Motor neuron (in vitro differentiated cells): Measurements from ENCODE around the gene DPY19L3. TPM values are rescaled to one million over a fixed set of nuclear protein-coding genes. Genes with fewer than 3 reads are reported as not detected.
"Not testable (repeated sequence)": the region's sequence is repeated elsewhere in the genome, so short reads cannot be mapped to it uniquely, and the experiment has no call there.

ENCODE experiments used
- ATAC-seq, 8 experiments: fragments of 200-7000 bp; cut with Tn5 transposase; replicated peaks in 6 of 8; 2 replicates each; pipeline ENCODE4 v1.8.0; 2021; ENCODE audit warnings: mild to moderate bottlenecking in 8 of 8, moderate library complexity in 8 of 8
- H3K27ac ChIP-seq, 2 donors: fragments of 250-450 bp; sonication (Bioruptor Pico); 2 replicates each; pipeline ENCODE4 v1.9.0; 2021; ENCODE audit warnings: antibody characterized with exemption in 2 of 2, mild to moderate bottlenecking in 2 of 2, moderate library complexity in 1 of 2
- H3K4me1 ChIP-seq, 2 donors: fragments of 250-450 bp; sonication (Bioruptor Pico); replicated peaks in 1 of 2; 2 replicates each; pipeline ENCODE4 v1.6.1; 2021; ENCODE audit warnings: antibody characterized with exemption in 2 of 2, mild to moderate bottlenecking in 2 of 2, moderate library complexity in 1 of 2
- H3K4me3 ChIP-seq, 5 donors: fragments of 250-450 bp; sonication (Bioruptor Pico); 2 replicates each; pipeline ENCODE4 v1.9.0; 2021; ENCODE audit warnings: antibody characterized with exemption in 5 of 5, mild to moderate bottlenecking in 5 of 5, moderate library complexity in 4 of 5
- WGBS, 10 experiments: fragments of 450-650 bp; shearing (Covaris generic); methylation state at CpG; one replicate each; pipeline ENCODE4 v1.0.0; 2022; 5-methylcytosine and 5-hydroxymethylcytosine counted together
- in situ Hi-C, 9 experiments: fragments of 400-800 bp; cut with MboI; loops; one replicate each; pipeline ENCODE4 v1.15.0; 2021; ENCODE audit warnings: low sequenced_read_pairs in 9 of 9, low pct_unique_long_range_greater_than_20kb in 2 of 9; ENCODE audit not compliant: unreplicated experiment in 9 of 9
- total RNA-seq, 8 experiments: library from RNA; unstranded; fragments of 300-600 nt; gene quantifications; 2 replicates each; pipeline versions ENCODE4 v1.2.3 to v1.2.4, GENCODE V29; 2022

DPY19L3 gene
- total RNA-seq, 8 experiments from 2014 or later = 22.2 to 69.3 (median 36.3) TPM

DNA sequence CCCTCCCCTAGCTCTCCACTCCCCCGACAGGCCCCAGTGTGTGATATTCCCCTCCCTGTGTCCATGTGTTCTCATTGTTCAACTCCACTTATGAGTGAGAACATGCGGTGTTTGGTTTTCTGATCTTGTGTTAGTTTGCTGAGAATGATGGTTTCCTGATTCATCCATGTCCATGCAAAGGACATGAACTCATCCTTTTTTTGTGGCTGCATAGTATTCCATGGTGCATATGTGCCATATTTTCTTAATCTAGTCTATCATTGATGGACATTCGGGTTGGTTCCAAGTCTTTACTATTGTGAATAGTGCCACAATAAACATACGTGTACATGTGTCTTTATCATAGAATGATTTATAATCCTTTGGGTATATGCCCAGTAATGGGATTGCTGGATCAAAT, 106.9 kb downstream of the DPY19L3 start:
- in situ Hi-C loops, H3K27ac ChIP-seq, ATAC-seq, H3K4me1 ChIP-seq, H3K4me3 ChIP-seq: not testable (repeated sequence)
- 0 to 100% (median 91%) methylated on average over 1 to 3 of the region's 4 CpGs; no CpG with 5 or more reads in 3 of the 10 experiments for WGBS, 10 experiments

DNA sequence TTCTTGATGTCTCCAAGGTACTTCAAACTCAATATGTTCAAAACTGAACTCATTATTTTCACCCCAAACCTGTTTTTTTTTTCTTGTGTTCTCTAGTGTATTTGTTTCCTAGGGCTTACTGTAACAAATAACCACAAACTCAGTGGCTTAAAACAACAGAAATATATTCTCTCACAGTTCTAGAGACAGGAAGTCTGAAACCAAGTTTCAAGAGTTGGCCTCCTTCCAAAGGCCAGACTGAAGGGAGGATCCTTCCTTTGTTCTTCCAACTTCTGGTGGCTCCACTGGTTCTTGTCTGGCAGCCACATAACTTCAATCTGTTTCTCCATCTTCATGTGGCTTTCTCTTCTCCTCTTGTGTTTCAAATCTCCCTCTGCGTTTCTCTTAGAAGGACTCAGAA, 113.5 kb downstream of the DPY19L3 start:
- 0% methylated on average over 1 of the region's 1 CpG; no CpG with 5 or more reads in 4 of the 10 experiments for WGBS, 10 experiments
- no peak overlapping the region for H3K4me3 ChIP-seq
- no peak overlapping the region for H3K27ac ChIP-seq
- no peaks in the 10 kb centered on the region for H3K4me1 ChIP-seq
- ATAC-seq = peak in 2 of 8 experiments; percentile 37 to 45
- in situ Hi-C loops = no loop called here

DNA sequence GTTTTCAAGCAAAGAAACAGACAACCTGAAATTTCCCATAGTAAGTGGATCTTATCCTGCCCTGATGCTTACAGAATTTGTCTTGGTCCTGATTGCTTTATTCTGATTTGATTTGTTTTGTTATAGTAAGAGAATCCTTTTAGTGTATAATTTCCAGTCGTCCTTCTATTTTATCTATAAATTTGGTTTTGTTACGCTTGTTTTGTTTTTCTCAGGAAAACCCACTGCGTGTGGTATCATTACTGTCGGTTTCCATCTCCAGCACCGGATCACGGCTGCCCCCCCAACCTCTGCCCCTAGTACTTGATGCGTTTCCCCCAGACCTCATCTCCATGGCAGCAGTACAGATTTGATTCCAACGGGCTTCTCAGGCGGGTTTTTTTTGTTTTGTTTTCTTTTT, 117.4 kb downstream of the DPY19L3 start:
- Histone ChIP-seq H3K4me3 (no peak overlapping the region), H3K4me1 (no peaks in the 10 kb centered on the region), H3K27ac (no peak overlapping the region)
- in situ Hi-C loops = no loop called here
- no peak for ATAC-seq
- 60 to 87% (median 72%) methylated on average over 2 to 9 of the region's 9 CpGs; no CpG with 5 or more reads in 3 of the 10 experiments for WGBS, 10 experiments

DNA sequence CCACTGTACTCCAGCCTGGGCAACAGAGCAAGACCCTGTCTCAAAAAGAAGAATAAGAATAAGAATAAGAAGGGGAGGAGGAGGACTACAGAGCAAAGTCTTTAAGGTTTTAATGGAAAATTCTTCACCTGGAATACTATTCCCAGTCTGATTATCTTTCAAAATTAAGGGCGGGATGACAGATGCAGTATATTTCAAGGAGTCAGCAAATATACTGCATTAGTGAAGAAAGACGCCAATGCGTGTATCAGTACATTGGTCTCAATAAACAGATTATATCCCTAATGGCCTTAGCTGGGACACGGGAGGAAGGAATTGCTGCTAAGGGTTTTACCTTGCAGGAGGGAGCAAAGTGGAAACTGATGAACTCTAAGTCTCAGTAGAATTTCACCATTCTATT, 121.3 kb downstream of the DPY19L3 start:
- no peaks in the 10 kb centered on the region for H3K4me1 ChIP-seq
- no peak overlapping the region for H3K4me3 ChIP-seq
- in situ Hi-C loops = no loop called here
- ATAC-seq = no peak
- H3K27ac ChIP-seq = no peak overlapping the region
- WGBS, 10 experiments = 20 to 100% (median 86%) methylated on average over 1 to 4 of the region's 4 CpGs; no CpG with 5 or more reads in 1 of the 10 experiments

DNA sequence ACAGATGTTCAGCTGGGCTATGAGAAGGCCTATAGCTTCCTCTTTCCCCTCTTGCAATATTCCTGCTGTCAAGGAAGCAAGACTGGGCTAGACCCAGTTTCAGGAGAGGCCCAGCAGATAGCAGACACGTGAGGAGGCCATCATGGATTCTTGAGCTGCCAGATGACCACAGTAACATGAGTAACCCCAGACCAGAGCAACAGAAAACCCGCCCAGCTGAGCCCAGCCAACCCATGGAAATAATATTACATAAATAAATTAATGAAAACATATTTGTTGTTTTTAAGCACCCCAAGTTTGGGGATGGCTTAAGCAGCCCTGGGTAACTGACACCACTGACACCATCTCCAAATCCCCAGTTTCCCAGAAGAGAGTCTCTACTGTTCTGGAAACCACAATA, 125.2 kb downstream of the DPY19L3 start:
- H3K4me1 ChIP-seq = no peaks in the 10 kb centered on the region
- in situ Hi-C loops = no loop called here
- ATAC-seq = no peak
- no peak overlapping the region for H3K27ac ChIP-seq
- 0 to 100% (median 49%) methylated on average over 1 to 2 of the region's 2 CpGs; no CpG with 5 or more reads in 4 of the 10 experiments for WGBS, 10 experiments
- no peak overlapping the region for H3K4me3 ChIP-seq

DNA sequence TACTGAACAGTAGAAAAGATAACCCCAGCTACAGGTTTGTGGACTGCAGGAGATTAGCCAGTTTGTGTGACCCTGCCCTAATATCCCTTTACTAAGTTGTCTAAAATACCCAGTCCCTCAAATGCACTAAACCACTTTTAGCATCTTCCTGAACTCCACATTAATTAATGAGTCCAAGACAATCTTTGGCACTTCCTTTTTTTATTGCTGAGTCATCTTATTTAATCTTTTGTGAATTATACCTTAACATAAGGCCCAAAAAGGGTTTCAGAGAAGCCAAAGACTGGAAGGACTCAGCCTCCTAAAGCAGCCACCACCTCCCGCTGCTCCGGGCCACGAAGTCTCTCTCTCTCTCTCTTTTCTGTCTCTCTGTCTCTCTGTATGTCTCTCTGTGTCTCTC, 126.7 kb downstream of the DPY19L3 start:
- ATAC-seq = no peak
- Histone ChIP-seq H3K4me3 (no peak overlapping the region), H3K4me1 (peaks cover 0 to 2% of the 10 kb centered on the region in 2 donors), H3K27ac (no peak overlapping the region)
- in situ Hi-C loops = no loop called here
- WGBS, 10 experiments = 45 to 97% (median 80%) methylated on average over 1 to 3 of the region's 3 CpGs; no CpG with 5 or more reads in 1 of the 10 experiments

Other genes with a start within 250 kb of the DPY19L3 start
- gene ZNF507, start 60.2 kb upstream of the DPY19L3 start, total RNA-seq = 10 to 100 TPM in 5 of 8 experiments, 1 to 10 TPM in 3; 7.9 to 31.6 (median 13.0) TPM
- gene PDCD5, start 175.4 kb downstream of the DPY19L3 start, total RNA-seq = 100 to 1,000 TPM; 102 to 244 (median 159) TPM